Epithelial cell of prostate (primary cell): ENCODE data around the gene UBE2E2.
A peak's percentile ranks its signal among the peaks of the same experiment; 100 is the strongest.

ENCODE experiments used
- DNase-seq: peaks from one replicate; pipeline ENCODE4 v3.0.0-alpha.2; 2011; ENCODE audit warnings: low read depth, low spot score
- H3K27ac ChIP-seq: fragments of 450-650 bp; 2 replicates; pipeline ENCODE4 v1.5.1; 2017; ENCODE audit warnings: mild to moderate bottlenecking

UBE2E2 gene

DNA sequence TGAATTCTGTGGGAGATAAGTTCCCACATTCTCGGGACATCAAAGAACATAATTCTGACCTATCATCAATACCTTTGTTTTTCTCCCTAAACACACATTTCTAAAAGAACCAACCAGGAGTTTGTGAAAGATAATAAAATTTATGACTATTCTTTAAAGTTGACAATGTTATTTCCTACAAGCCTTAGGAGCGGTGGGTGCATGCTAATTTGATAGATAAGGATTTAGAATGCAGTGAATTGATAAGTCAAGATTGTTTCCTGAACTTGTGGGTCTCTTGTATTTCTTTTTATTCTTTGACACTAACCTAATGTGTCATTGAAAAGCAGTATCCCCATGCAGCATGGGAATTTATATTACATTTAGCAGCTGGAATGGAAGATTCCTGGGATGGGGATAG is 10.3 kb upstream of the UBE2E2 start:
- no peak overlapping the region for H3K27ac ChIP-seq

DNA sequence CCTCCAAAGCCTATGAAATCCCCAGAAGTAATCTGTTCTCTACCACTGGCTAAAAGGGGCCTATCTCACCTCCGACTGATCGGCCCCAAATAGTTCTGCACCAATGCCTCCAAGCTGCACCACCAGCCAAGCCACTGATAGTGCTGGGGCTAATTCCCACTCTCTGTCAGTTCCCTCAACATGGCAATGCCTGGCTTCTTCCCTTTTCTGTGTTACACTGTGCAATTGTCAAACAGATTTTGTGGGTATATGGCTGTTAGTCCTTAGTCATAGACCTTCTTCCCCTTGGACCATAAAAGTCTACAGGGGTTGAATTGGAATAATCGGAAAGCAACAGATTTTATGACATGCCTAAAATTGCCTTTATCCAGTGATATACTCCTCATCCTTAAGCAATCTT is 9.3 kb upstream of the UBE2E2 start:
- no peak for DNase-seq
- H3K27ac ChIP-seq = no peak overlapping the region

More for the DNA sequence above, 10.3 kb upstream of the UBE2E2 start:
- no peak for DNase-seq

DNA sequence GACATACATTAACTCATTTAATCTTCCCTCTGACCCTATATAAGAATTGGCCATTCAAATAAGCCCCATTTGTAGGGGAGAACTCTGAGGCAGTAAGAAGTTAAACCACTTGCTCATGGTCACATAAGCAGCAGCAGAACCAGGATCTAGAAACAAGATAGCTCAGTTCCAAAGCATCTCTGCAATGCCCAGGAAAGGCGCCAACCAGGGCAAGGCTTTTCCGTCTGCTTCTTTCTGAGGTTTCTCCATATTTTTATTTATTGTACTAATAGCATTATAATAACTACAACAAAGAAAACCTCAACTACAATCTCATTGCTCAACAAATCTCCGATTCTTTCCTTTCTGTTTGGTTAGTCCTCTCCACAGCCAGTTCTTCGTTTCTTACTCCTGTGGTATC is 4.3 kb upstream of the UBE2E2 start:
- no peak overlapping the region for H3K27ac ChIP-seq
- DNase-seq = no peak

DNA sequence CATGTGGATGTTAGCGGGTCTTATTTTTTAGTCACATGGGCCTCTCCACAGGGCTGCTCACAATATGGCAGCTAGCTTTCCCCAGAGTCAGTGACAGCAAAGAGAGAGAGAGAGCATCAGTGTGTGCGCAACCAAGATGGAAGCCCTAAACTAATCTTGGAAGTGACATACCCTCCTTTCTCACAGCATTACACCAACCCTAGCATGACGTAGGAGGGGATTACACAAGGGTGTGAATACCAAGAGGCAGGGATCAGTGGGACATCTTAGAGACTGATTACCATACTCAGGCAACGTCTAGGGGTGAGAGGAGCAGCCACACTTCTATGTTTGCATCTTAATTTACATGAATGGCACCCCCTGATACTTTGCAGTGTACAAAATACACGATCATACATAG is 3.5 kb upstream of the UBE2E2 start:
- no peak for DNase-seq
- H3K27ac ChIP-seq = no peak overlapping the region

DNA sequence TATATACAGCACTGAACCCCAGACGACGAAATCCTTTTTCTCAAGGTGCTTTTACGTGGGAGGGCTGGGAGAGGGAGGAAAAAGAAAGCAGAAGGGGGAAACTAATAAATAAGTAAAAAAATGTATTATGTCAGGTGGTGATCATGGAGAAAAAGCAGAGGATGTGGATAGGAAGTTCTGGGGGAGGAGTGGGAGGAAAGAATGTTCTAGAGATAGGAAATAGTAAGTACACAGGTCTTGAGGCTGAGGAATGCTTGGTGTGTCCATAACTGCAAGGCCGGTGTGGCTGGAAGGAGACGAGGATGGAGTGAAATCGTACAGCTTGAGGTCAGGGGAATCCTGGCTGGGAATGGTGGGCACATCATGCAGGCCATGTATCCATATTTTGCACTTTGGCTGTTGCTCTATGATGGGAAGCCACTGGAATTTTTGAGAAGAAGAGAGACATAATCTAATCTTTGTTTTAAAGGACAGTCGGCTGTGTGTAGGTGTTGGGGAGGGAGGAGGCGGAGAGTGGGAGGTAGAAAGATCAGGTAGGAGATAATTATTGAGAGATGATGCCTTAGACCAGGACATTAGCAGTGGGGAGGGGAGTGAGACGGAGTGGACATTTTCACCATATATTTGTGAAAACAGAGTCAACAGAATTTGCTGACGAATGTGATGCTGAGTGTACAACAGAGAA is 1.8 kb upstream of the UBE2E2 start:
- H3K27ac ChIP-seq = no peak overlapping the region
- DNase-seq = no peak

DNA sequence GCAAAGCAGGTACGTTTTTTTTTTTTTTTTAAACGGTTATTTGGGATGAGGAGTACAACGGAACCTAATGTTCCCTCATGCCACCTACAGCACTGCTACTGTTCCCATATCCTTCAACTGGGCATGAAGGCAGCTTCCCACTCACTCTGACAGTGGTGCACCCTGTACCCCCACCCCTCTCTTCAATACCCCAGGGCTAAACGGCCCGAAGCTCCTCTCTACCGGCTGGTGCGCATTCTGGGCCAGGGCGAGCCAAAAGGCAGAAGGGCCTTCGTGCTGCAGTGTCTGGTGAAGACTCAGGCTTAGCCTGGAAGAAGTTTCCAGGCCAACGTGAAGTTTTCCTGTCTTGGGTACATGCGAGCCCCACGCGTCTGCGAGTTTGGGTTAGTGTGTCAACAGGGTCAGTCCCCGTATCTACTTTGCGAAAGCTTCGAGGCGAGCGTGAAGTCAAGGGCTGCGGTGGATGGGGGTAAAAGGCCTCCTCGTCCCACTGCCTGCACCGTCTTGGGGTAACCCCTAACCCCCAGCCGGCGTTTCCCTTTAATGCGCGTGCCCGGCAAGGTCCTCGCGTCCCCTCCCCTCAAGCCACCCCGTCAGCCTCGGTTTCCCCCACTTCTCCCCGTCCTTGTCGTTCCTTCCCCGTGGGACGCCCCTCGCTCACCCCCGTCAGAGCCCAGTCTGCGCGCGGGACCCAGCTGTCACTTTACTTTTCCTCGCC is 765 bp upstream of the UBE2E2 start:
- no peak for DNase-seq
- peak overlapping the region; percentile 40 for H3K27ac ChIP-seq

DNA sequence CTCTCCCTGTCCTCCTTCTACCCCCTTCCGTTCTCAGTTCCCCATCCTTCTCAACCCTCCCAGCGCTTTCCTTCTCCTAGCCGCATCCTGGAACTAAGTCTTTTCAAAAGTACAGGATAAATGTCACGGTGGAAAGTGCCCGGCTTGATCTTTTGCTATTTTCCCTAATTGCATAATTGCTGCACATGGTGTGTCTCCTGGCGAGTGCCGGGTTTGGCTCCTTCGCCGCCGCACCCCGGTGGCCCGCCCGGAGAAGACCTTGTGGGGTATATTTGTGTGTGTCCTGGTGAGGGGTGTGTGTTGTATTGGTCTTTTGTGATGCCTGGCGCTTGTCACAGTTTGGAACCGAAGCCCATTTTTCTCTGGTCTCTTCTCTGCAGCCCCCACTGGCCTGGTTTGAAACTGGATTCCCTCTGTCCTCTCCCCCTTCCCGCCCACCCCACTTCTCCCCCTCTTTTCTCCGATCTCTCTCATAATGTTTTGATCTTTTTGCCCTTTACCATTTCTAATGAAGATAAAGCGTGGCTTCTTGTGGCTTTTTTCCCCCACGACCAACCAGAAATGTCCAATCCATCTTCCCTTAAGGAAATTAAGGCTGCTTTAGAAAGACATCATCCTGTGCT is 692 bp downstream of the UBE2E2 start:
- H3K27ac ChIP-seq = peak overlapping the region; percentile 40
- no peak for DNase-seq

DNA sequence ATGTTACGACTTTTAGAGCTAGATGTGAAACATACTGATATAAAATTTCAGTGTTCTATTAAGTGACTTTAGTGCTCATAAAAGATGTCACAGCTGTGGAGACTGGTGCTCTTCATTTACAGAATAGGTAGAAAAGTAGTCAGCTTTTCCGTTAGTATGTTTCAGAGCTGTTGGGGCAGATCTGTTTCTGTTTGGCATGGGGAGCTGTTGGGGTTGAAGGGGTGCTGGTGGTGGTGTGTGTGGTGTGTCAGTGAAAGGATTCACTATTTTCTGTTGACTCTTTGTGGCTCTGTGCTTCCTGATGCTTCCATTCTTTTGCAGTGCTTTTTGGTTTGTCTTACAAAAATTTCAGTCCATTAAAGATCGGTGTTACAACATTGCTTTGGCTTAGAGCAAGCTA is 3.2 kb downstream of the UBE2E2 start:
- no peak overlapping the region for H3K27ac ChIP-seq
- no peak for DNase-seq

DNA sequence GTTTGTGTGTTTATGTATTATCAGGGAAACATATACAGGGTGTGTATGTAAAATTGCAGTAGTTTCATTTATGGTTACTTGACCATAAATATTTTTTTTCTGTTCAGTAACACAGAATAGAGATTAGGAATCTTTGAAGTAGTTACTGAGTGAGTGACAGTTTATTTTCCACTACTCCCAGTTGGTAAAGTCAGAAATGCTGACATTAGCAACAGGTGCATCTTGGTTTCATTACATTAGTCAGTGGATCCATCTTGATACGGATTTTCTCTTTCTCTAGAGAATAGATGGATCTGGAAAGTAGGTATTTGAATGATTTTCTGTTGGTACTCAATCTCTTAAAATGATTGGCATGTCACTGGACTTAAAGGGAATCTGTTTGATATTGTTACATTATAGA is 6.0 kb downstream of the UBE2E2 start:
- H3K27ac ChIP-seq = no peak overlapping the region
- no peak for DNase-seq

DNA sequence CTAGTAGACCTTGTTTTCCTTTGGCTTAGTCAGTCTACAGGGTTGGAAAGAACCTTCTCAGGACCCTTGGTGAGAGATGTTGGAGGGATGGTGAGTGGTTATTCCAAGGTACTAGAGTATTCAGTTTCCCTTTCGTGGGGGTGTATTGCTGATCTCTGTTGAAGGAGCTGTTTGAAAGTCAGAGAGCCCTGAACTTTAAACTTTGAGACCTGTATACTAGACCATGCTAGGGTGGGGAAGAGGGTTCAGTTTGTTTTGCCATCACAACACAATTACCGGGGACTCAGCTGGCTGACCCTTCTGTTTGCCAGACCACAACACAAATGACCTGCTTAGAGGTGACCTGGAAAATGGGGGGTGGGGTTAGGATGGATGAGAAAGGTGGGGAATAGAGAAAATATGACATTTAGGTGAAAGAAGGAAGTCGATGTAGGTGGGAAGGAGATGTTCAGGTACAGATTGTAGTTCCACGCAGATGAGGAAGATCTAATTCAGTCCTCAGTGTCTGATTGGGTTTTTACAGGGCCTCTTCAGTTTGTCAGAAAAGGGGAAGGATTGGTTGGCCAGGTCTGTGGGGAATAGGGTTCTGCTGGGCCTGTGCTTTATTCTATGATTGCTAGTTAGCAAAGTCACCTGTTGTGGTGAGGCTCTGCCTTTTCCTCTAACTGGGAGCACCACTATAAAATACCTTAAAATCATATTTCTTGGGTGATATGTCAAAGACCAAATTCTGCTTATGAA is 6.8 kb downstream of the UBE2E2 start:
- no peak for DNase-seq
- H3K27ac ChIP-seq = no peak overlapping the region

DNA sequence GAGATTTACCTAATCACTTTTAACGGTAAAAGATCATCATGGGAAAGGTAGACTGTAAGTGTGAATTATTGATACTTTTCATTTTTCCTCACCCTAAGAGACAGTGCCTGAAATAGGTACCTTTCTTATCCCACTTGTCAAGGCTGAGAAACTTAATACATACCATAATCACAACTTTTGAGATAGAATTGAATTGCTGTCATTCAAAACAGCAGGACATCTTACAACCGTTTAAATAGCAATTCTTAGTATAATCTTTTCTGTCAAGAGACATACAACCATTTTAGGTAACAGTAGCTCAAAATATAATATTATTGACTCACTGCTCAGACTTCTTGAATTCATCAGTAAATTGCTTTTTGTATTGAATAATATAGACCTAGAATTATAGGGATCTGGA is 10.7 kb downstream of the UBE2E2 start:
- DNase-seq = no peak
- H3K27ac ChIP-seq = no peak overlapping the region

DNA sequence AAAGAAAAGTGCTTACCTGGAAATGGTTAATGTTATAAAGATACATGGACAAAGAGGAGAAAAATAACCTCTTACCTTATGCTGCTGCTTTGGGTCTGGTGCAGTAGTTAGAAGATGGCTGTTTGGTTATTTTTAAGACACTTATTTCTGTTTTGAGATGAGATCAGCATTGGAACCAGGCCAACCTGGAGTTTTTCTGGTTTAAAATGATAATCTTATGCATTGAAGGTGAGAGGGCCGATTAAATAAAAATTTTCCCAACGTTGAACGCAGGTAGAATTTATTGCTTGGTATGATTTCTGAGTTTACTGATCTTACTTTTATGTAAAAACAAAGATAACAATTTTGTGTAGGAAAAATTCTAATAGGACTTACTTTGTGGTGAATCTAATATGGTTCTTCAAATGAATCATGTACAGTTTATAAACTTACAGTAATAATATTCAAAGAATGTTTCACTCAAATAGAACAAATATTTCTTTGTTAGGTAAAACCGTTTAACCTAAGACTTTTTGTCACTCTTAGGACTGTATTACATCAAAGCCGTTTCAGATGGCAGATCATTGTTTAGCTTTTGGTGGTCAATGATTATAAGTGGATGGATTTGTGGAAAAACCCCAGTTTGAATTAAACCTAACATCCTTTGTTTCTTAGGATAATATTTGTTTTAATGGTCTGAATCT is 14.9 kb downstream of the UBE2E2 start:
- DNase-seq = no peak
- H3K27ac ChIP-seq = no peak overlapping the region

DNA sequence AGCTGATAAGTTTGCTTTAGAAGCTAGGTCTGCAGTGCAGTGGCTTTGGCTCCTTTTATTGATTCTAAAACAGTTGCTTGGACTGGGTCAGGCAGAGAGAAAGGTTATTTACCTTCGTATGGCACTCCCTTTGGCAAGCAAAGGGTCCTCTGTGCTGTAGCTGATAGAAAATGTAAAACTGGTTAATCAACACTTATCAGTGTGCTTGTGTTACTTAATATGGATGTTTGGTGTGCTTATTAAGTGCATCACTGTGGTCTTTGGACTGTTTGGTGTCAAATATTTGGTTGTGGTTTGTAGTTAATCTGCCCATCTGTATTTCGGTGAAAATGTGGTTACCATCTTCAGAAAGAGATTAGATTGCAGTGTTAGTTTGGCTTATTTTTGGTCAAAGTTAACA is 16.0 kb downstream of the UBE2E2 start:
- no peak for DNase-seq
- no peak overlapping the region for H3K27ac ChIP-seq

DNA sequence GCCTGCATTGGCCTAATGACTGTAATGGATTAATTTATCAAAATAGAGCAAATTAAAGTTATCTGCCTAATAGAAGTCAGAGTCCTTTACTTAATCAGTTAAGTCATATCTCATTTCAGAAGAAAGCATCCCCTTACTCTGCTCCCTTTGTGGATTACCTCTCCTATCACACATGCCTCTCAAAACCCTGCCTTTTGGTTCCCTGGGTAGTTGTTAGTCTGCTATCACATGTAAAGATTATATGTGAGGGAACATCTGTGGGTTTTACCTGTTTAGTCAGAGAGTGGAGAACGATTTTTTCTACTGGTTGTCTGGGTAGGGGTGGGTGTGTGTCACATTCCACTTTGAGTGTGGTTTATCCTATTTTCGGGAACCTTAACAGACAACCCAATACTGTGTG is 16.4 kb downstream of the UBE2E2 start:
- H3K27ac ChIP-seq = no peak overlapping the region
- no peak for DNase-seq

DNA sequence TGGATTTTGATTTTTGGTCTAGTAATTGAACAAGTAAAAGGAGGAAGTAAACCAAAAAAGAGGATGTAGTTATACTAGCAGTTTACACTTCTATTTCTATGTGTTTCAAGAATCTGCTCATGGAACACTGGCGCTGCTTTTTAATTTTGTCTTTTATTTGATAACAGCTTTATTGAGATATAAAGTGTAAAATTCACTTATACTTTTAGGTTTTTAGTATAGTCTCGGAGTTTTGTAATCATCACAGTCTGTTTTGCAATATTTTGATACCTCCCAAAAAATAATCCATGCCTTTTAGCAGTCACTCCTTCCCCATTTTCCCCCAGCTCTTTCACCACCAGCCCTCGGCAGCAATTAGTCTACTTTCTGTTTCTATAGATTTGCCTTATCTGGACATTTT is 18.0 kb downstream of the UBE2E2 start:
- DNase-seq = no peak
- no peak overlapping the region for H3K27ac ChIP-seq

DNA sequence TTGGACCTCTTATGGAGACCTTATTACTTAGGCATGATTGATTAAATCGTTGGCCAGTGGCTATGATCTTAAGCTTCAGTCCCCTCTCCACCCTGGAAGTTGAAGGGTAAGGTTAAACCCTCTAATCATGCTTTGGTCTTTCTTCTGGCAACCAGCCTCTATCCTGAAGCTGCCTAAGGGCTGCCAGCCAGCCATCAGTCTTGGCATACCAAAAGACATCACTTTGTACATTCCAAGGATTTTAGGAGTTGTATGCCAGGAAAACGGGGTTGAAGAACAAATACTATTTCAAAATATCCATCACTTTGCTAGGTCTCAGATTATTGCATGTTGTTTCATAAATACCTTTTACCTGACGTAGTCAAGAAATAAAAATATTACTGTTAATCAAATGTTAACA is 28.9 kb downstream of the UBE2E2 start:
- DNase-seq = no peak
- H3K27ac ChIP-seq = no peak overlapping the region

DNA sequence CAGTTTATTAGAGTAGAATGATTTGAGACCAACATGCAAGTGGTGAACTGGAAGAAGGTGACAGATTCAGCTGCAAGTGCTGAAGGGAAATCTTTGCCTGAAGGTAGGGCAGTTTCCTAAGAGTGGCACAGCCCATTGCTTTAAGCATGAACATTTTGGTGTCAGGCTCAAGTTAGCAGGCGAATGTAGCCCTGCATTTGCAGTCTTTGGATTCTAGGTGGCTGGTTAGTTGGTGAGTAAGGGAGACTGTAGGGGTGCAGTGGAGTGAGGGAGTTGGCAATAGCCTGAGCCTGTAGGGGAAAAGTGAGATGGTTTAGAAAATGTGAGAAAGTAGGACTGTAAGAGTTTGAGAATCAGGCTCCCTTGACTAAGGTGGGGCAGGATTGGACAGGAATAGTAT is 29.7 kb downstream of the UBE2E2 start:
- H3K27ac ChIP-seq = no peak overlapping the region
- DNase-seq = no peak

DNA sequence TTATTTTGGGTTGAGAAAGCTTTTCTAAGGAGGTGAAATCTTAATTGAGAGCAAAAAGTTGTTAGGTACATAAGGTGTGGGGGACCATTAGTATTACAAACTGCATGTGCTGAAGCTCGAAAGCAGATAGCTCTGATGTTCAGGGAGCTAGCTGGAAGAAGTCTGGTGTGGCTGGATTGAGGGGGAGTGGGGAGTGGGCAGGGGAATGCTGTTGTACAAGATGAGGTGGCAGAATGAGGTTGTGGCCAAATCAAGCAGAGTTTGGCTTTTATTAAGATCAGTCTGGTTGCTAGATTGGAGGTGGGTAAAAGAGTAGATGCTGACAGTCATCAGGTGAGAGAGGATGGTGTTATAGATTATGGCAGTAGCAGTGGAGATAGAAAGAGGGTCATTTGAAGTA is 32.1 kb downstream of the UBE2E2 start:
- no peak overlapping the region for H3K27ac ChIP-seq
- DNase-seq = no peak

DNA sequence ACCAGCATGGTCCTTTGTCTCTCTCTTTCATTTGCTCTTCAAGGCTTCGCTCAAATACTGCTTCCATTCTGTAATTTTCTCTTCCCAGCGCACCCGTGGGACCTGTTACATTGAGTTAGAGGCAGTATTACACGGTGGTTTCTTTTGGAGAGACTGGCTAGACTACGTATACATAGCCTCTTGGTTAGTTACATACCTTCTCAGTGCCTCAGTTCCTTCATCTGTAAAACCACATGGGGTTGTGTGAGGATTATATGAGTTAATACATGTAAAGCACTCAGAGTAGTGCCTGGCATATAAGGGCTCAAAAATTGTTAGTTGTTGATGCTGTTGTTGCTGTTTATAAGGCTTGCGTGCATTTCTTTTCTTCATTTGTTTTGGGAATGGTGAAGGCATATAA is 33.8 kb downstream of the UBE2E2 start:
- no peak for DNase-seq
- no peak overlapping the region for H3K27ac ChIP-seq

DNA sequence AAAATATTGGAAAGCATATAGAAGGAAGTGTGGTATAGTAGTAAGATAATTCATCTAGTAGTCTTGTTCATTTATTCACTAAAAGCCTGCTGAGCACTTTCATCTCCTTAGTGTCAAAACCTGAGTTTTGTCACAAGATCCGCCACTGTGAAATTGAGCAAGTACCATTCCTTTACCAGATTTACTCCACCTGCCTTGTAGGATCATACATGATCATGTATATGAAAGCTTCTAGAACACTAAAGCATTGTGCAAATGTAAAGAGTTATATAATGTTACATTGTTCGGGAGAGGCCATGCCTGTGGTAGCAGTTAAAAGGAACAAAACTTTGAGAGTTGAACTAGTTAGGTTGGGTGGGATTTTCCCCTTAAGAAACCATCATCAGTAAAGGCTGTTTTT is 35.0 kb downstream of the UBE2E2 start:
- H3K27ac ChIP-seq = no peak overlapping the region
- DNase-seq = no peak

DNA sequence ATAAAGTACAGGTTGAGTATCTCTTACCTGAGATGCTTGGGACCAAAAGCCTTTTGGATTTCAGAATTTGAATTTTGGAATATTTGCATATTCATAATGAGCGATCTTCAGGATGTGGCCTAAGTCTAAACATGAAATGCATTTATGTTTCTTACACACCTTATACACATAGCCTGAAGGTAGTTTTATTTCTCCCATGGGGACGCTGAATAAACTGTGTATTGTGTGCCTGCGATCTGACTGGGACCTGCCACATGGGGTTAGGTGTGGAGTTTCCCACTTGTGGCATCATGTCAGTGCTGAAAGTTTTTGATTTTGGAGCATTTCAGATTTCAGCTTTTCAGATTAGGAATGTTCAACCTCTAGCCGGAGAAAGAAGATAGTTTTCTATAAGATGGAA is 35.5 kb downstream of the UBE2E2 start:
- no peak for DNase-seq
- H3K27ac ChIP-seq = no peak overlapping the region
